ENCODE measurements around the gene EWSR1. TPM values are rescaled to one million over a fixed set of nuclear protein-coding genes. Genes with fewer than 3 reads are reported as not detected.
"Not testable (repeated sequence)": the region's sequence is repeated elsewhere in the genome, so short reads cannot be mapped to it uniquely, and the experiment has no call there.

Gene EWSR1
- polyA plus RNA-seq, 1 donor: 276 TPM

DNA sequence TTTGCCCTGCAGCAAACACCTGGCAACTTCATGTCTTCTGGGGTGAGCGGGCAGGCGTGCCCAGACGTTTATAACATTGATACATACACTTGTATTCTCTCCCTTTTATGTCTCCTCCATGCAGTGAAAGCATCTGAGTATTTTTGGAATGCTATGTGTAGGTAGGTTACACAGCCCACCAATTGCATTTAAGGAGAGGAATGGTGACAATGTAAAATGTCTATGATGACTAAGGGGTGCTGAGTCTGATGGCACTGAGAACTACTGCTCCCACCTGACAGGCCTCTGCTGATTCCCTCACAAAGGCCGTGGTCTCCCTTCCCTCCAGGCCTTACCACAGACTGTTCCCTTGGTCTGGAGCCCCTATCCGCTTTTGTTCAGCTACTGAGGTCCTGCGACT, 70.3 kb downstream of the EWSR1 start:
- no peaks in the 10 kb centered on the region for H3K27me3 ChIP-seq (ENCODE audit: control insufficient read depth, insufficient read depth, low read length)
- H3K27ac ChIP-seq (ENCODE audit: low read length): no peak overlapping the region
- WGBS (ENCODE audit: insufficient coverage, low lambda C conversion rate): no CpG with 5 or more reads among the region's 6 CpGs
- no peak overlapping the region for H3K4me3 ChIP-seq (ENCODE audit: low read length)
- peaks cover 94% of the 10 kb centered on the region for H3K36me3 ChIP-seq (ENCODE audit: control insufficient read depth, insufficient read depth, low read length)
- DNase-seq: no peak
- H3K9me3 ChIP-seq (ENCODE audit: control insufficient read depth, low read depth, low read length): no peaks in the 10 kb centered on the region
- H3K4me1 ChIP-seq (ENCODE audit: control insufficient read depth, insufficient read depth, low read length): no peaks in the 10 kb centered on the region

DNA sequence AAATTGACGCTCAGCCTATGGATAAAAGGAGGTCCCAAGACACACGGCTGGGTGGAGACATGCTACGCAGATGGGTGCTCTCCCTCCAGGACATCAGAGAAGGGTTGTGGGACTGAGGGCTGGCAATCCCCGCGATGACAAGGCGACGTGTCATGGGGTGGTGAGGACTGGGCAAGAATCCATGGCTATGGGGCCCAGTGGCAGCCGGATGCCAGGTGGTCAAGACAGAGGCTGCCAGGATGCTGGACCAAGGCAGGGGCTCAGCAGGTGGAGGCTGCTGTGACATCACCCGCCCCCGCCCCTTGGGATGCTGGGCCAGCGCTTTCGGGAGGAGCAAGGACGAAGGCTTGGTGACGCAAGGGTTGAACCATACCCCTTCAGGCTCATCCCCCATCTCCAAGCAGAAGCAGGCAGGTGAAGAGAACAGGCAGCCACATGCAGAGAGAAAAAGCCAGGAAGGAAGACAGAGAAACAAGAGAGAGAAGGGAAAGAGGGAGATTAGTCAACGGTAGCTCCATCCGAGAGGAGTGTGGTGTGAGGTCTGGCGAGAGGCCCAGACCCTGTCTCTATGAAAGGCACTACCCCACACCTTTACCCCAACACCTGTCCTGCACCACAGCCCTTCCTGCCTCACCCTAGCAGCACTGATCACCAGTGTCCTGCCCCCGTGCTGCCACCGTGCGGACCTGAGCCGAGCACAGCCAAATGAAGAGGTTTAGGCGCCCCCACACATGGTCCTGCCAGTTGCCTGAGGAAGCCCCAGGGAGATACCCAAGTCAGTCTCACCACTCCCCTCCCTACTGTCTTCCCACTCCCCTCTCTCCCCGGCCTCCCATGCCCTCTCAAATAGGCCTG, 71.5 kb downstream of the EWSR1 start:
- peaks cover 93% of the 10 kb centered on the region for H3K36me3 ChIP-seq (ENCODE audit: control insufficient read depth, insufficient read depth, low read length)
- 95% methylated on average over 4 of the region's 23 CpGs for WGBS (ENCODE audit: insufficient coverage, low lambda C conversion rate)
- H3K4me3 ChIP-seq (ENCODE audit: low read length): no peak overlapping the region
- H3K9me3 ChIP-seq (ENCODE audit: control insufficient read depth, low read depth, low read length): no peaks in the 10 kb centered on the region
- no peaks in the 10 kb centered on the region for H3K4me1 ChIP-seq (ENCODE audit: control insufficient read depth, insufficient read depth, low read length)
- H3K27me3 ChIP-seq (ENCODE audit: control insufficient read depth, insufficient read depth, low read length): no peaks in the 10 kb centered on the region
- DNase-seq: no peak
- no peak overlapping the region for H3K27ac ChIP-seq (ENCODE audit: low read length)

DNA sequence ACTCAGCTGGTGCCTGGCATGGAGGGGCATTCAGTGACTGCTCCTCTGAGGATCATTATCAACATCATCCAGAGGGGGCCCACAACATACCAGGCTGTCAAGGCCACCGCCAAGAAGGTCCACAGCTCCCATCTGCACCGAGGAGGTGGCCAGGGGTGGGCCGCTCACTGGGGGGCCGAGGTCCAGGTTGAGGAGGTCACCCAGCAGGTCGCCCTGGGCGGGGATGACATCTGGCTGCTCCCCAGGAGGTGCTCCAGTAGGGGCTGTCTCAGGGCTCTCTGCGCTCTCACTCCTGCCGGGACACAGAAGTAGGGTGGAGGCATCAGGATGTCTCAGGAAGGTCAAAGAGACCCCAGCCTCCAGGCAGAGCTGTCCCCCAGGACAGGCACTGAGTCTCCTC, 72.5 kb downstream of the EWSR1 start:
- Histone ChIP-seq H3K27ac (ENCODE audit: low read length) (no peak overlapping the region), H3K27me3 (ENCODE audit: control insufficient read depth, insufficient read depth, low read length) (no peaks in the 10 kb centered on the region), H3K4me3 (ENCODE audit: low read length) (no peak overlapping the region), H3K4me1 (ENCODE audit: control insufficient read depth, insufficient read depth, low read length) (no peaks in the 10 kb centered on the region), H3K9me3 (ENCODE audit: control insufficient read depth, low read depth, low read length) (no peaks in the 10 kb centered on the region), H3K36me3 (ENCODE audit: control insufficient read depth, insufficient read depth, low read length) (peaks cover 87% of the 10 kb centered on the region)
- DNase-seq: no peak
- no CpG with 5 or more reads among the region's 8 CpGs for WGBS (ENCODE audit: insufficient coverage, low lambda C conversion rate)

DNA sequence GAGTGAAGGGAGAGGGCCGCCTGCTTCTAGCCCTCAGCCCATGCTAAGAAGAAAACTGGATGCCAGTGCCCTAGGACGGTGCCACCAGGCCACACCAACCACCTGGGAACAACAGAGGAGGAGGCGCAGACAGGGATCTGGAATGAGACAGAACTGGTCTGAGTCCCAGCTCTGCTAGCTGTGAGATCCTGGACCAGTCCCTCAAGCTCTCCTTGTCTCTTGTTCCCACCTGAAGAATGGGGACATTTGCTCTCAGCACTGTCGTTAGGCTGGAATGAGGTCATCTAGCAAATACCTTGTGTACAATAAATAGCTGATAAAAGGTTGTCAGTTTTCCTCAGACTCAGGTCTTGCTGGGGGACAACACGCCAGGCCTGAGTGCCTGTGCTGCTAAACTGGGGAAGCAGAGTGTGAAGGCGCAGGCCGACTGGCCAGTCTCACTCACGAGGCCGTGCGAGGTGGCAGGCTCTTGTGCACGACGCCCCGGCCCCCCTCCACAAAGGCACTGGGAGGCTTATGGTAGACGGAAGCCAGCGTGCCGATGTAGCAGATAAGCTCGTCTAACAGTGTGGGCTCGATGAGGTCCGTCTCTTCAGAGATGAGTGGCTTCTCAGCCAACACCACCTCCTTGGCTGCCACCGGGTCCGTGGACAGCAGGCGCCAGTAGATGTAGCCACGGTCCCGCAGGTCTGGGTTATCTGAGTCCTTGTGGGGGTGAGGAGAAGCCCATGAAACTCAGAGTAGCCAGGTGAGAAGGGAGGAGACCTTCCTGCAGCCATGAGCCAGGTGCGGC, 73.2 kb downstream of the EWSR1 start:
- no peak overlapping the region for H3K27ac ChIP-seq (ENCODE audit: low read length)
- H3K36me3 ChIP-seq (ENCODE audit: control insufficient read depth, insufficient read depth, low read length): peaks cover 86% of the 10 kb centered on the region
- H3K4me1 ChIP-seq (ENCODE audit: control insufficient read depth, insufficient read depth, low read length): no peaks in the 10 kb centered on the region
- no peaks in the 10 kb centered on the region for H3K27me3 ChIP-seq (ENCODE audit: control insufficient read depth, insufficient read depth, low read length)
- H3K9me3 ChIP-seq (ENCODE audit: control insufficient read depth, low read depth, low read length): no peaks in the 10 kb centered on the region
- DNase-seq: no peak
- WGBS (ENCODE audit: insufficient coverage, low lambda C conversion rate): no CpG with 5 or more reads among the region's 25 CpGs
- no peak overlapping the region for H3K4me3 ChIP-seq (ENCODE audit: low read length)

DNA sequence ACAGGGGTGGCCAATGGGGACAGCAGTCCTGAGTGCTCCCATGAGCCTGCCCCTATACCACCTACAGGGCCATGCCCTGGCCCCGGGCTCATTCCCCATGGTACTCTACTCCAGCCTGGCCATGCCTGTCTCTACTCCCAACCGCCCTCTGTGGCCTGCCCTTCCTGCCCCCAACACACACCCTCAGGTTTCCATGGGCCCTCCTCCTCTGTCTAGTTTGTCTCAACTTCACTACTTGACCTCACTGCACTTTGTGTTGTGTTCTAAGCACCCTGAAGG, 73.7 kb downstream of the EWSR1 start:
- peaks cover 88% of the 10 kb centered on the region for H3K36me3 ChIP-seq (ENCODE audit: control insufficient read depth, insufficient read depth, low read length)
- H3K27me3 ChIP-seq (ENCODE audit: control insufficient read depth, insufficient read depth, low read length): no peaks in the 10 kb centered on the region
- DNase-seq: no peak
- H3K27ac ChIP-seq (ENCODE audit: low read length): no peak overlapping the region
- no peaks in the 10 kb centered on the region for H3K9me3 ChIP-seq (ENCODE audit: control insufficient read depth, low read depth, low read length)
- no peaks in the 10 kb centered on the region for H3K4me1 ChIP-seq (ENCODE audit: control insufficient read depth, insufficient read depth, low read length)
- H3K4me3 ChIP-seq (ENCODE audit: low read length): no peak overlapping the region
- 100% methylated on average over 1 of the region's 2 CpGs for WGBS (ENCODE audit: insufficient coverage, low lambda C conversion rate)

DNA sequence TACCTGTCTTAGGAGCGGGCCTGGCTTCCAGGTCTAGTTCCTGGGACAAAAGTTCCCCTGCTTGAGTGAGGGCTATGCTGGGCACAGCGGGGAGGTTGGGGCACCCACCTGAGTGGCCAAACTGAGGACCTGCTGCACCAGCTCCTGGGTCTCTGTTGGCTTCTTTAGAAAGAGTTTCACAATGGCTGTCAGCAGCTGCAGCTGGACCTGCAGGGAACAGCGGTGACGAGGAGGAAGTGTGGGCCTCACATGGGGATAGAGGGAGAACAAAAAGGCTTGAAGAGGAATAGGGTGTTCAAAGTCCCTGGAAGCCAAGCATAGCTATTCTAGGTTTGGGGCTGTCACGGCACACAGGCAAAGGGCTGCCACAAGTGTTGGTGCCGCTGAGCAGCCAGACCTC, 74.1 kb downstream of the EWSR1 start:
- H3K27ac ChIP-seq (ENCODE audit: low read length): no peak overlapping the region
- no peaks in the 10 kb centered on the region for H3K4me1 ChIP-seq (ENCODE audit: control insufficient read depth, insufficient read depth, low read length)
- WGBS (ENCODE audit: insufficient coverage, low lambda C conversion rate): no CpG with 5 or more reads among the region's 6 CpGs
- DNase-seq: no peak
- peaks cover 88% of the 10 kb centered on the region for H3K36me3 ChIP-seq (ENCODE audit: control insufficient read depth, insufficient read depth, low read length)
- no peak overlapping the region for H3K4me3 ChIP-seq (ENCODE audit: low read length)
- H3K9me3 ChIP-seq (ENCODE audit: control insufficient read depth, low read depth, low read length): no peaks in the 10 kb centered on the region
- no peaks in the 10 kb centered on the region for H3K27me3 ChIP-seq (ENCODE audit: control insufficient read depth, insufficient read depth, low read length)

DNA sequence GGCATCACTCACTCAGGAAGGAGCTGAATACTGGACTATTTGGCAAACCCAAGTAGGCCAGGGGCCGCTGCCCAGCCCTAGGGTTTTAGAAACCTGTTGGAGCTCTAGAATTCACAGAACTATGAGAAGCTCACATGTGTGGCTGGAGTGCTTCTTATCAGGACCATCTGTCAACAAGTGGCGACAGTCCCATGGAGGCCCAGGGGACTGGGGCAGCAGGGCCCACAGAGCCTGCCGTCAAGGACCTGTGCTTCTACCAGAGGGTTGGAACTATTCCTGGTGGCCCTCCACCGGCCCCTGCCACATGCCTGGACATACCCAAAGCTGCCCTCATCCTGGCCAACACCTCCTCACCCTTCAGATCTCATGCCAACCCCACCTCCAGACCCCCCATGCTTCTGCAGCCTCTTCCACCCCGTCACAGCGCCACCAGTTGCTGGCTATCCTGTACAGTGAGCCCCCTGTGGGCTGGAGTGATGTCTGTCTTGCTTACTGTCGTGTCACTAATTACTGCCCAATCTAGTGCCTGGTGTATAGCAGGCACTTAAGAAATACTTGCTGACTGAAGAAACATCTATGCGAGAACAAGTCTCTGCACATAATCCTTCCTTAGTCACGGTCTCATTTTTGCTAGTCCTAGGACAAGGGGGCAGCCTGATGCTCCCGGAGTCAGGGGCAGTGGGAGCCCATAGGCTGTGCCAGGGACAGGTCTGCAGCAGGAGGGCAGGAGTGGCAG, 74.7 kb downstream of the EWSR1 start:
- no peak for DNase-seq
- no CpG with 5 or more reads among the region's 10 CpGs for WGBS (ENCODE audit: insufficient coverage, low lambda C conversion rate)
- Histone ChIP-seq H3K4me3 (ENCODE audit: low read length) (no peak overlapping the region), H3K4me1 (ENCODE audit: control insufficient read depth, insufficient read depth, low read length) (no peaks in the 10 kb centered on the region), H3K27me3 (ENCODE audit: control insufficient read depth, insufficient read depth, low read length) (no peaks in the 10 kb centered on the region), H3K9me3 (ENCODE audit: control insufficient read depth, low read depth, low read length) (no peaks in the 10 kb centered on the region), H3K27ac (ENCODE audit: low read length) (no peak overlapping the region), H3K36me3 (ENCODE audit: control insufficient read depth, insufficient read depth, low read length) (peaks cover 88% of the 10 kb centered on the region)

DNA sequence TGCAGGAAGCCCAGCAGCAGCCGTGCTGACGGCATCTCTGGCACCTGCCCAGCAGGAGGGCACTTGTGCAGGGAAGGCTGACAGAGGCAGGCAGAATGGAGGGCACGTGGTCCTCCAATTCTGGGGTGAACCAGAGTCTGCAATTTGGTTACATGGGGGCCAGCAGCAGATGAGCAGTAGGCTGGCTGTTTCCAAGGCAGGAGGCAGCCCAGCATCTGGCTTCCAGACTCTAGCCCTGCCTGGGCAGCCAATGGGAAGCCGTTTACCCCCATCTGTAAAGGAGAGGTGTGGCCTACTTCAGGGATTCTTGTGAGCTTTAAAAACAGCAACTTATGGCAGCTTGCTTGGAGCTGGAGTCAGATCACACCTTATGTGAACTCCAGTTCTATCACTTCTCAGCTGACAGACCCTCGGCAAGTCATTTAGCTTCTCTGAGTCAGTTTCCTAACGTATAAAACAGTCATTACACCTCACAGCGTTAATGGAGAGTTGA, 75.3 kb downstream of the EWSR1 start:
- Histone ChIP-seq H3K4me3 (ENCODE audit: low read length) (no peak overlapping the region), H3K27ac (ENCODE audit: low read length) (no peak overlapping the region), H3K27me3 (ENCODE audit: control insufficient read depth, insufficient read depth, low read length) (no peaks in the 10 kb centered on the region), H3K9me3 (ENCODE audit: control insufficient read depth, low read depth, low read length) (no peaks in the 10 kb centered on the region), H3K4me1 (ENCODE audit: control insufficient read depth, insufficient read depth, low read length) (no peaks in the 10 kb centered on the region), H3K36me3 (ENCODE audit: control insufficient read depth, insufficient read depth, low read length) (peaks cover 88% of the 10 kb centered on the region)
- 60% methylated on average over 1 of the region's 7 CpGs for WGBS (ENCODE audit: insufficient coverage, low lambda C conversion rate)
- DNase-seq: no peak

DNA sequence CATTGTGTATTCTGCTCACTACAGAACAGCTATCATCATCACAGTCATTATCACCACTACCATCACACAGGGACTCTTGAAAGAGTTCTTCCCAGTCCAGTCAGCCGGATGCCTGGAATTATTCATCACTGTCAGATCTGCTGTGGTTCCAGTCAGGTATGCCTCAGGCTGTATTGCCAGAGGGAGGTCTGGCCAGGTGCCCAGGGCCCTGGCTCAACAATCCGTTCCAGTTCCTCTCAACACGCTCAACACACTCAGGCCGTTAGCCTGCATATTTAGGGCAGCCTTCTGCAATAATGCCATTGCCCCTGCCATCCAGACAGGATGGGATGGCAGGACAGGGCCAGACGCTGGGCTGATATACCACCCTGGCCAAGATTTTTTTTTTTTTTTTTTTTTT, 76.1 kb downstream of the EWSR1 start:
- Histone ChIP-seq H3K4me1 (ENCODE audit: control insufficient read depth, insufficient read depth, low read length) (no peaks in the 10 kb centered on the region), H3K36me3 (ENCODE audit: control insufficient read depth, insufficient read depth, low read length) (peaks cover 88% of the 10 kb centered on the region)
- DNase-seq: no peak

DNA sequence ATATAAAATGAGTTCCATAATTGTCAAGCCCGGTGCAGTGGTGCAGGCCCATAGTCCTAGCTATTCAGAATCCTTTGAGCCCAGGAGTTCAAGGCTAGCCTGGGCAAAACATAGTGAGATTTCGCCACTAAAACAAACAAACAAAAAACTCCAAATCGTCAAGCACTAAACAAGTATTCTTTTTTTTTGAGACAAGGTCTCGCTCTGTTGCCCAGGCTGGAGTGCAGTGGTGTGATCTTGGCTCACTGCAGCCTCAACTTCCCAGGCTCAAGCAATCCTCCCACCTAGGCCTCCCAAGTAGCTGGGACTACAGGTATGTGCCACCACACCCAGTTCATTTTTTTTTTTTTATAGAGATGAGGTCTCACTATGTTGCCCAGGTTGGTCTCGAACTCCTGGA, 76.8 kb downstream of the EWSR1 start:
- WGBS (ENCODE audit: insufficient coverage, low lambda C conversion rate): 100% methylated on average over 1 of the region's 5 CpGs
- DNase-seq; H3K27ac ChIP-seq (ENCODE audit: low read length); H3K27me3 ChIP-seq (ENCODE audit: control insufficient read depth, insufficient read depth, low read length); H3K4me1 ChIP-seq (ENCODE audit: control insufficient read depth, insufficient read depth, low read length); H3K9me3 ChIP-seq (ENCODE audit: control insufficient read depth, low read depth, low read length); H3K4me3 ChIP-seq (ENCODE audit: low read length): not testable (repeated sequence)
- peaks cover 88% of the 10 kb centered on the region for H3K36me3 ChIP-seq (ENCODE audit: control insufficient read depth, insufficient read depth, low read length)

More for the DNA sequence above, 76.1 kb downstream of the EWSR1 start:
- Histone ChIP-seq H3K4me3 (ENCODE audit: low read length) (no peak overlapping the region), H3K27me3 (ENCODE audit: control insufficient read depth, insufficient read depth, low read length) (no peaks in the 10 kb centered on the region), H3K27ac (ENCODE audit: low read length) (no peak overlapping the region), H3K9me3 (ENCODE audit: control insufficient read depth, low read depth, low read length) (no peaks in the 10 kb centered on the region)
- no CpG with 5 or more reads among the region's 5 CpGs for WGBS (ENCODE audit: insufficient coverage, low lambda C conversion rate)
